Measurements from ENCODE around the gene TFCP2. TPM values are rescaled to one million over a fixed set of nuclear protein-coding genes. Genes with fewer than 3 reads are reported as not detected.

The TFCP2 gene
- total RNA-seq, 2 donors from 2014 or later: 44.1 to 47.2 TPM

GRCh38 chr12:51192284-51192671 lies 19.3 kb upstream of the TFCP2 start:
- H3K4me1 Mint-ChIP-seq: peaks cover 2% of the 10 kb centered on the region
- Histone ChIP-seq H3K4me1 (ENCODE audit: control insufficient read depth, insufficient read depth, low read length) (no peaks in the 10 kb centered on the region), H3K4me3 (ENCODE audit: low read length) (no peak overlapping the region), H3K27me3 (ENCODE audit: control insufficient read depth, insufficient read depth, low read length, poor library complexity, severe bottlenecking) (no peaks in the 10 kb centered on the region), H3K9ac (ENCODE audit: extremely low read depth, low read length, poor library complexity, severe bottlenecking) (no peak overlapping the region), H3K27ac (ENCODE audit: low read depth, low read length) (no peak overlapping the region), H3K36me3 (ENCODE audit: control insufficient read depth, insufficient read depth, low read length) (no peaks in the 10 kb centered on the region), H3K9me3 (ENCODE audit: control insufficient read depth, low read length) (no peaks in the 10 kb centered on the region)
- H3K27ac Mint-ChIP-seq: no peak overlapping the region
- H3K27me3 Mint-ChIP-seq (ENCODE audit: insufficient read depth): no peaks in the 10 kb centered on the region
- peaks cover 14% of the 10 kb centered on the region for H3K36me3 Mint-ChIP-seq (ENCODE audit: low read depth)
- no peak for DNase-seq
- H3K9me3 Mint-ChIP-seq: peaks cover 6% of the 10 kb centered on the region
- no peak for TF ChIP-seq CTCF (conservative IDR thresholded peaks at IDR 0.05)
- WGBS, 2 experiments (ENCODE audit: insufficient coverage in 1 of 2, insufficient read length in 1 of 2): 90 to 92% methylated on average over 3 to 5 of the region's 5 CpGs
- no peak overlapping the region for H3K4me3 Mint-ChIP-seq

- Histone ChIP-seq H3K4me1 (ENCODE audit: control insufficient read depth, insufficient read depth, low read length) (no peaks in the 10 kb centered on the region), H3K36me3 (ENCODE audit: control insufficient read depth, insufficient read depth, low read length) (no peaks in the 10 kb centered on the region), H3K9me3 (ENCODE audit: control insufficient read depth, low read length) (no peaks in the 10 kb centered on the region), H3K9ac (ENCODE audit: extremely low read depth, low read length, poor library complexity, severe bottlenecking) (no peak overlapping the region), H3K27ac (ENCODE audit: low read depth, low read length) (no peak overlapping the region), H3K4me3 (ENCODE audit: low read length) (no peak overlapping the region), H3K27me3 (ENCODE audit: control insufficient read depth, insufficient read depth, low read length, poor library complexity, severe bottlenecking) (no peaks in the 10 kb centered on the region)
- no peak for TF ChIP-seq CTCF (conservative IDR thresholded peaks at IDR 0.05)
- no peak for DNase-seq
- no peak overlapping the region for H3K4me3 Mint-ChIP-seq
- H3K36me3 Mint-ChIP-seq (ENCODE audit: low read depth): peaks cover 12% of the 10 kb centered on the region
- peaks cover 6% of the 10 kb centered on the region for H3K4me1 Mint-ChIP-seq
- 87 to 92% methylated on average over 11 to 12 of the region's 12 CpGs for WGBS, 2 experiments (ENCODE audit: insufficient coverage in 1 of 2, insufficient read length in 1 of 2)
- H3K27me3 Mint-ChIP-seq (ENCODE audit: insufficient read depth): no peaks in the 10 kb centered on the region
- H3K27ac Mint-ChIP-seq: no peak overlapping the region
- peaks cover 5% of the 10 kb centered on the region for H3K9me3 Mint-ChIP-seq
These were observed 18.8 kb upstream of the TFCP2 start for GRCh38 chr12:51191516-51192283.

- Mint-ChIP-seq H3K4me1 (peaks cover 6% of the 10 kb centered on the region), H3K36me3 (ENCODE audit: low read depth) (peaks cover 7% of the 10 kb centered on the region), H3K9me3 (no peaks in the 10 kb centered on the region), H3K27ac (no peak overlapping the region), H3K4me3 (no peak overlapping the region), H3K27me3 (ENCODE audit: insufficient read depth) (no peaks in the 10 kb centered on the region)
- H3K27me3 ChIP-seq (ENCODE audit: control insufficient read depth, insufficient read depth, low read length, poor library complexity, severe bottlenecking): no peaks in the 10 kb centered on the region
- TF ChIP-seq CTCF (conservative IDR thresholded peaks at IDR 0.05): no peak
- no peak overlapping the region for H3K27ac ChIP-seq (ENCODE audit: low read depth, low read length)
- DNase-seq: no peak
- H3K9ac ChIP-seq (ENCODE audit: extremely low read depth, low read length, poor library complexity, severe bottlenecking): no peak overlapping the region
- no peaks in the 10 kb centered on the region for H3K36me3 ChIP-seq (ENCODE audit: control insufficient read depth, insufficient read depth, low read length)
- no peaks in the 10 kb centered on the region for H3K4me1 ChIP-seq (ENCODE audit: control insufficient read depth, insufficient read depth, low read length)
- H3K9me3 ChIP-seq (ENCODE audit: control insufficient read depth, low read length): no peaks in the 10 kb centered on the region
- H3K4me3 ChIP-seq (ENCODE audit: low read length): no peak overlapping the region
- WGBS, 2 experiments (ENCODE audit: insufficient coverage in 1 of 2, insufficient read length in 1 of 2): 91 to 92% methylated on average over 2 to 4 of the region's 4 CpGs
These were observed 17.9 kb upstream of the TFCP2 start for GRCh38 chr12:51190820-51191219.

Data from endodermal cell (in vitro differentiated cells).